Mesodermal cell (in vitro differentiated cells): ENCODE results near the gene HPCA.

Experiments used
- H3K27ac ChIP-seq: 2 replicates; pipeline ENCODE4 v1.7.0; 2013; ENCODE audit warnings: mild to moderate bottlenecking, low read depth, low read length, moderate library complexity; ENCODE audit not compliant: severe bottlenecking
- H3K36me3 ChIP-seq: 2 replicates; pipeline ENCODE4 v1.7.1; 2013; ENCODE audit warnings: mild to moderate bottlenecking, low read length, moderate library complexity; ENCODE audit not compliant: control insufficient read depth, insufficient read depth
- H3K4me1 ChIP-seq: one replicate; pipeline ENCODE4 v1.7.1; 2013; ENCODE audit warnings: mild to moderate bottlenecking, low read length; ENCODE audit not compliant: insufficient read depth, control insufficient read depth, poor library complexity, severe bottlenecking
- H3K4me3 ChIP-seq: 2 replicates; pipeline ENCODE4 v1.7.0; 2013; ENCODE audit warnings: low read length, control low read depth, mild to moderate bottlenecking; ENCODE audit not compliant: insufficient read depth, poor library complexity, severe bottlenecking; ENCODE audit errors: extremely low read depth
- H3K9me3 ChIP-seq: 2 replicates; pipeline ENCODE4 v1.7.1; 2013; ENCODE audit warnings: mild to moderate bottlenecking, low read length, moderate library complexity; ENCODE audit not compliant: control insufficient read depth
- WGBS, 2 experiments: methylation state at CpG; one replicate each; pipeline ENCODE4 v1.1.5; 2013; ENCODE audit warnings: missing lambda C conversion rate in 2 of 2; ENCODE audit not compliant: insufficient coverage in 2 of 2; 5-methylcytosine and 5-hydroxymethylcytosine counted together

The HPCA gene

GRCh38 chr1:32864375-32865019, 21.8 kb upstream of the HPCA start:
- H3K36me3 ChIP-seq = peaks cover 20% of the 10 kb centered on the region
- peaks cover 5% of the 10 kb centered on the region for H3K4me1 ChIP-seq
- no peak overlapping the region for H3K4me3 ChIP-seq
- H3K9me3 ChIP-seq = no peaks in the 10 kb centered on the region
- WGBS, 2 experiments = 96 to 98% methylated on average over 6 to 8 of the region's 8 CpGs
- H3K27ac ChIP-seq = no peak overlapping the region

GRCh38 chr1:32865639-32866405, 20.5 kb upstream of the HPCA start:
- Histone ChIP-seq H3K4me1 (peaks cover 11% of the 10 kb centered on the region), H3K9me3 (no peaks in the 10 kb centered on the region), H3K36me3 (peaks cover 17% of the 10 kb centered on the region), H3K4me3 (no peak overlapping the region), H3K27ac (no peak overlapping the region)
- WGBS, 2 experiments = 100% methylated on average over 1 of the region's 3 CpGs

- peaks cover 10% of the 10 kb centered on the region for H3K36me3 ChIP-seq
- WGBS, 2 experiments = 75 to 84% methylated on average over 2 to 5 of the region's 5 CpGs
- no peaks in the 10 kb centered on the region for H3K9me3 ChIP-seq
- no peak overlapping the region for H3K27ac ChIP-seq
- H3K4me3 ChIP-seq = no peak overlapping the region
- H3K4me1 ChIP-seq = peaks cover 13% of the 10 kb centered on the region
These were observed 19.1 kb upstream of the HPCA start for GRCh38 chr1:32867151-32867550.

GRCh38 chr1:32867671-32868070, 18.6 kb upstream of the HPCA start:
- H3K4me1 ChIP-seq = peaks cover 14% of the 10 kb centered on the region
- 95 to 100% methylated on average over 2 to 4 of the region's 7 CpGs for WGBS, 2 experiments
- H3K27ac ChIP-seq = no peak overlapping the region
- no peak overlapping the region for H3K4me3 ChIP-seq
- no peaks in the 10 kb centered on the region for H3K9me3 ChIP-seq
- H3K36me3 ChIP-seq = peaks cover 10% of the 10 kb centered on the region

GRCh38 chr1:32868085-32868484, 18.2 kb upstream of the HPCA start:
- H3K27ac ChIP-seq = no peak overlapping the region
- WGBS, 2 experiments = 92 to 95% methylated on average over 11 to 12 of the region's 13 CpGs
- no peaks in the 10 kb centered on the region for H3K9me3 ChIP-seq
- H3K4me1 ChIP-seq = peaks cover 14% of the 10 kb centered on the region
- H3K4me3 ChIP-seq = no peak overlapping the region
- H3K36me3 ChIP-seq = peaks cover 6% of the 10 kb centered on the region

- WGBS, 2 experiments = 95 to 96% methylated on average over 5 of the region's 9 CpGs
- Histone ChIP-seq H3K9me3 (no peaks in the 10 kb centered on the region), H3K27ac (no peak overlapping the region), H3K4me1 (peaks cover 14% of the 10 kb centered on the region), H3K36me3 (peaks cover 2% of the 10 kb centered on the region), H3K4me3 (no peak overlapping the region)
These were observed 17.4 kb upstream of the HPCA start for GRCh38 chr1:32868806-32869455.

- no peak overlapping the region for H3K27ac ChIP-seq
- 58 to 65% methylated on average over 9 of the region's 16 CpGs for WGBS, 2 experiments
- H3K9me3 ChIP-seq = no peaks in the 10 kb centered on the region
- peaks cover 14% of the 10 kb centered on the region for H3K4me1 ChIP-seq
- peaks cover 2% of the 10 kb centered on the region for H3K36me3 ChIP-seq
- peak overlapping the region; percentile 11 for H3K4me3 ChIP-seq
These were observed 16.2 kb upstream of the HPCA start for GRCh38 chr1:32869923-32870614.

- no peak within 1 kb of the TSS for H3K27ac ChIP-seq
- peaks cover 14% of the 10 kb centered on the region for H3K4me1 ChIP-seq
- H3K9me3 ChIP-seq = no peaks in the 10 kb centered on the region
- WGBS, 2 experiments = 2 to 3% methylated on average over 54 to 60 of the region's 99 CpGs
- peak within 1 kb of the TSS; percentile 35 for H3K4me3 ChIP-seq
- H3K36me3 ChIP-seq = peaks cover 2% of the 10 kb centered on the region
These were observed 15.5 kb upstream of the HPCA start, which contains the start of gene FNDC5 for GRCh38 chr1:32870615-32871363. Gene FNDC5 (minus strand): TSS chr1:32870912.

- H3K36me3 ChIP-seq = peaks cover 2% of the 10 kb centered on the region
- H3K4me3 ChIP-seq = peak overlapping the region; percentile 35
- no peaks in the 10 kb centered on the region for H3K9me3 ChIP-seq
- 26 to 30% methylated on average over 8 of the region's 13 CpGs for WGBS, 2 experiments
- no peak overlapping the region for H3K27ac ChIP-seq
- H3K4me1 ChIP-seq = peaks cover 14% of the 10 kb centered on the region
These were observed 14.7 kb upstream of the HPCA start for GRCh38 chr1:32871364-32872191.
